H9 (cell line): Measurements from ENCODE around the gene ANTXRL. TPM values are rescaled to one million over a fixed set of nuclear protein-coding genes. Genes with fewer than 3 reads are reported as not detected.
"Not testable (repeated sequence)": the region's sequence is repeated elsewhere in the genome, so short reads cannot be mapped to it uniquely, and the experiment has no call there.

Source experiments
- DNase-seq: peaks from one replicate; pipeline ENCODE4 v3.0.0-alpha.2; 2017
- H2AFZ ChIP-seq: one replicate; pipeline ENCODE4 v1.6.1; 2013; ENCODE audit warnings: mild to moderate bottlenecking, low read length, control low read depth, moderate library complexity
- H2AK5ac ChIP-seq: 2 replicates; pipeline ENCODE4 v1.6.1; 2013; ENCODE audit warnings: low read length, control low read depth, mixed read lengths; ENCODE audit not compliant: insufficient read length
- H2BK120ac ChIP-seq: one replicate; pipeline ENCODE4 v1.6.1; 2013; ENCODE audit warnings: low read depth, mild to moderate bottlenecking, low read length, control low read depth, inconsistent platforms; ENCODE audit not compliant: poor library complexity, severe bottlenecking
- H2BK12ac ChIP-seq: 2 replicates; pipeline ENCODE4 v1.6.1; 2013; ENCODE audit warnings: low read length, control low read depth, mixed read lengths, low read depth; ENCODE audit not compliant: insufficient read length
- H2BK15ac ChIP-seq: 2 replicates; pipeline ENCODE4 v1.6.1; 2013; ENCODE audit warnings: low read depth, low read length, control low read depth
- H2BK20ac ChIP-seq: one replicate; pipeline ENCODE4 v1.6.1; 2013; ENCODE audit warnings: low read depth, mild to moderate bottlenecking, low read length, control low read depth, inconsistent platforms; ENCODE audit not compliant: poor library complexity, severe bottlenecking
- H2BK5ac ChIP-seq: 2 replicates; pipeline ENCODE4 v1.6.1; 2013; ENCODE audit warnings: low read length, control low read depth, mixed read lengths; ENCODE audit not compliant: insufficient read length
- H3K14ac ChIP-seq: 2 replicates; pipeline ENCODE4 v1.6.1; 2013; ENCODE audit warnings: low read length, control low read depth; ENCODE audit not compliant: insufficient read depth
- H3K18ac ChIP-seq: 2 replicates; pipeline ENCODE4 v1.6.1; 2013; ENCODE audit warnings: low read depth, mild to moderate bottlenecking, mixed read lengths, low read length, control low read depth; ENCODE audit not compliant: insufficient read length
- H3K23ac ChIP-seq: 2 replicates; pipeline ENCODE4 v1.6.1; 2013; ENCODE audit warnings: low read length, control low read depth, mixed read lengths, low read depth; ENCODE audit not compliant: insufficient read length
- H3K23me2 ChIP-seq: 2 replicates; pipeline ENCODE4 v1.6.1; 2013; ENCODE audit warnings: low read depth, mild to moderate bottlenecking, mixed read lengths, low read length, control low read depth; ENCODE audit not compliant: insufficient read length, poor library complexity, severe bottlenecking
- H3K27ac ChIP-seq: 2 replicates; pipeline ENCODE4 v1.5.1; 2013; ENCODE audit warnings: low read length, control low read depth, mixed read lengths, low read depth; ENCODE audit not compliant: insufficient read length
- H3K27me3 ChIP-seq: 2 replicates; pipeline ENCODE4 v1.6.1; 2013; ENCODE audit warnings: low read length, control low read depth, inconsistent platforms; ENCODE audit not compliant: insufficient read depth
- H3K4ac ChIP-seq: 2 replicates; pipeline ENCODE4 v1.6.1; 2013; ENCODE audit warnings: low read depth, mild to moderate bottlenecking, control low read depth, inconsistent platforms, low read length, moderate library complexity
- H3K4me1 ChIP-seq: 2 replicates; pipeline ENCODE4 v1.6.1; 2013; ENCODE audit warnings: low read length, control low read depth, inconsistent platforms; ENCODE audit not compliant: insufficient read depth
- H3K4me2 ChIP-seq: 2 replicates; pipeline ENCODE4 v1.6.1; 2013; ENCODE audit warnings: low read length, control low read depth, mixed read lengths; ENCODE audit not compliant: insufficient read length, insufficient read depth
- H3K56ac ChIP-seq: 2 replicates; pipeline ENCODE4 v1.6.1; 2013; ENCODE audit warnings: low read depth, mild to moderate bottlenecking, mixed read lengths, low read length, control low read depth; ENCODE audit not compliant: insufficient read length
- H3K79me1 ChIP-seq: 2 replicates; pipeline ENCODE4 v1.6.1; 2013; ENCODE audit warnings: low read depth, mild to moderate bottlenecking, moderate library complexity, low read length, control low read depth, inconsistent platforms; ENCODE audit not compliant: insufficient read depth, poor library complexity, severe bottlenecking
- H3K79me2 ChIP-seq: 2 replicates; pipeline ENCODE4 v1.6.1; 2013; ENCODE audit warnings: low read length, control low read depth, inconsistent platforms; ENCODE audit not compliant: insufficient read depth
- H3K9ac ChIP-seq: 2 replicates; pipeline ENCODE4 v1.6.1; 2013; ENCODE audit warnings: low read length, control low read depth, mixed read lengths; ENCODE audit not compliant: insufficient read length; ENCODE audit errors: extremely low read depth
- H3K9me3 ChIP-seq: one replicate; pipeline ENCODE4 v1.6.1; 2013; ENCODE audit warnings: low read depth, low read length, inconsistent platforms; ENCODE audit not compliant: control insufficient read depth
- H3T11ph ChIP-seq: one replicate; pipeline ENCODE4 v1.6.1; 2013; ENCODE audit warnings: mild to moderate bottlenecking, low read length, control low read depth, inconsistent platforms
- H4K20me1 ChIP-seq: one replicate; pipeline ENCODE4 v1.6.1; 2013; ENCODE audit not compliant: control insufficient read depth, insufficient read length, insufficient read depth
- H4K5ac ChIP-seq: 2 replicates; pipeline ENCODE4 v1.6.1; 2013; ENCODE audit warnings: low read depth, mild to moderate bottlenecking, mixed read lengths, low read length, control low read depth; ENCODE audit not compliant: insufficient read length
- H4K8ac ChIP-seq: replicated peaks from 2 replicates; pipeline ENCODE4 v1.6.1; 2013; ENCODE audit warnings: low read length, control low read depth, mixed read lengths, low read depth; ENCODE audit not compliant: insufficient read length
- H4K91ac ChIP-seq: 2 replicates; pipeline ENCODE4 v1.6.1; 2013; ENCODE audit warnings: low read depth, mild to moderate bottlenecking, moderate library complexity, mixed read lengths, low read length, control low read depth; ENCODE audit not compliant: insufficient read length
- H3K27ac Mint-ChIP-seq, 3 experiments: 2 replicates in 2 of 3; 3 replicates in 1 of 3; pipeline ENCODE4 v1.8.0; 2020 to 2021; ENCODE audit warnings: mixed read lengths in 3 of 3, mild to moderate bottlenecking in 1 of 3, moderate library complexity in 1 of 3
- H3K27me3 Mint-ChIP-seq: 2 replicates; pipeline ENCODE4 v1.8.0; 2021; ENCODE audit warnings: low read depth, mild to moderate bottlenecking, moderate library complexity, mixed read lengths
- H3K36me3 Mint-ChIP-seq, 3 experiments: 2 replicates in 2 of 3; 3 replicates in 1 of 3; pipeline ENCODE4 v1.8.0; 2020 to 2021; ENCODE audit warnings: low read depth in 3 of 3, mixed read lengths in 3 of 3; ENCODE audit not compliant: insufficient read depth in 1 of 3
- H3K4me1 Mint-ChIP-seq, 2 experiments: 2 replicates each; pipeline ENCODE4 v1.8.0; 2020; ENCODE audit warnings: mixed read lengths in 2 of 2
- H3K4me3 Mint-ChIP-seq, 2 experiments: 2 replicates in 1 of 2; 3 replicates in 1 of 2; pipeline ENCODE4 v1.8.0; 2020 to 2021; ENCODE audit warnings: mild to moderate bottlenecking in 2 of 2, mixed read lengths in 2 of 2, moderate library complexity in 1 of 2
- H3K9me3 Mint-ChIP-seq, 2 experiments: 2 replicates in 1 of 2; 3 replicates in 1 of 2; pipeline ENCODE4 v1.8.0; 2020; ENCODE audit warnings: mild to moderate bottlenecking in 2 of 2, mixed read lengths in 2 of 2, moderate library complexity in 1 of 2
- WGBS: extraction: QIAGEN DNeasy Blood & Tissue Kit; methylation state at CpG from one replicate; pipeline ENCODE4 v1.1.7; 2013; ENCODE audit warnings: missing lambda C conversion rate, low lambda C conversion rate, mixed read lengths; ENCODE audit not compliant: insufficient read length; ENCODE audit errors: extremely low coverage; 5-methylcytosine and 5-hydroxymethylcytosine counted together
- total RNA-seq: library from RNA; stranded (reverse); gene quantifications from 2 replicates; pipeline ENCODE4 v1.2.1, GENCODE V29; 2021
- TF ChIP-seq, protein P1 (sequence below): fragments of 200-600 bp; sonication (generic); conservative IDR thresholded peaks from 3 replicates; pipeline ENCODE4 v1.8.0; 2021; ENCODE audit warnings: antibody characterized with exemption, mild to moderate bottlenecking

Gene ANTXRL
- total RNA-seq, 1 experiment from 2014 or later, result not detected

DNA sequence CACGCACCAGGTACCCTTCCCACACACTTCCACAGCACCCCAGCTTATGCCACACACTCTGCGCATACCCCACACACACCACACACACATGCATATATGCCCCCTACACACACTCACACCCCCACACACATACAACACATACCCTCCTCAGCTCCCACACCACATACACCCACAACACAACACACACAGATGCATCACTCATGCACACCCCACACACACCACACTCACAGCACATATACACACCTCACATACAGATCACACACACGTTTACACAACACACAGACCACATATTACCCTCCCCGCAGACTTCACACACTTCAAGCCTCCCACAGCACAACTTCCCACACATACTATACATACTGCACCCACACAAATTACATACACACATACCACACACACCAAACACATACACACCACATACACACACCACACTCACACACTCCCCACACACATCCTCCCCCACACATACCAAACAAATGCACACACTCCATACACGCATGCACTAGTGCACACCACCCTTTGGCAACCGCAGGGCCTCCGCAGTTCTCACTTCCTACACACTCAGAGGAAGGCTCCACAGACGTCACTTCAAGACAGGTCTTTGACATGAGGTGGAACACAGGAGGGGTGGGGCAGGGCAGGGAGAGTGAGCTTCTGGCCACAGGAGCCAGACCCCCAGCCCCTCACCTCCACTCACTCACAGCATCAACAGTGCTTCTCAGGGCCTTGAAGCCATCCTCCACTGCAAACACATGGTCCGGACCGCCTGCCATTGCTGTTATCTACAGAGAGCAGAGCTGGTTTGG is 18.5 kb upstream of the ANTXRL start:
- Histone ChIP-seq H2AK5ac (no peak overlapping the region), H3K4me1 (no peaks in the 10 kb centered on the region), H4K5ac (no peak overlapping the region), H3T11ph (no peak overlapping the region), H3K4ac (no peak overlapping the region), H3K79me2 (no peaks in the 10 kb centered on the region), H3K27me3 (no peaks in the 10 kb centered on the region), H3K18ac (no peak overlapping the region), H3K23ac (no peak overlapping the region), H2AFZ (no peak overlapping the region), H3K79me1 (no peaks in the 10 kb centered on the region), H3K23me2 (no peaks in the 10 kb centered on the region), H3K4me2 (no peak overlapping the region), H4K20me1 (peaks cover 3% of the 10 kb centered on the region), H4K8ac (no peak overlapping the region), H3K56ac (no peak overlapping the region), H2BK120ac (no peak overlapping the region), H2BK15ac (no peak overlapping the region), H4K91ac (no peak overlapping the region), H3K14ac (no peak overlapping the region; the same call in 1 of the 2 replicates), H3K9me3 (no peaks in the 10 kb centered on the region), H2BK20ac (no peak overlapping the region), H2BK5ac (no peak overlapping the region), H3K27ac (no peak overlapping the region), H3K9ac (no peak overlapping the region), H2BK12ac (no peak overlapping the region)
- Mint-ChIP-seq H3K4me1 (peaks cover 4% of the 10 kb centered on the region in 2 experiments; a peak in 2 of 4 replicates), H3K9me3 (no peaks in the 10 kb centered on the region; a peak in 1 of 5 replicates), H3K36me3 (no peaks in the 10 kb centered on the region), H3K4me3 (no peak overlapping the region), H3K27ac (no peak overlapping the region), H3K27me3 (no peaks in the 10 kb centered on the region; the same call in 1 of the 2 replicates)
- WGBS, result no CpG with 5 or more reads among the region's 10 CpGs
- DNase-seq, result no peak
- TF ChIP-seq, protein P1, sequence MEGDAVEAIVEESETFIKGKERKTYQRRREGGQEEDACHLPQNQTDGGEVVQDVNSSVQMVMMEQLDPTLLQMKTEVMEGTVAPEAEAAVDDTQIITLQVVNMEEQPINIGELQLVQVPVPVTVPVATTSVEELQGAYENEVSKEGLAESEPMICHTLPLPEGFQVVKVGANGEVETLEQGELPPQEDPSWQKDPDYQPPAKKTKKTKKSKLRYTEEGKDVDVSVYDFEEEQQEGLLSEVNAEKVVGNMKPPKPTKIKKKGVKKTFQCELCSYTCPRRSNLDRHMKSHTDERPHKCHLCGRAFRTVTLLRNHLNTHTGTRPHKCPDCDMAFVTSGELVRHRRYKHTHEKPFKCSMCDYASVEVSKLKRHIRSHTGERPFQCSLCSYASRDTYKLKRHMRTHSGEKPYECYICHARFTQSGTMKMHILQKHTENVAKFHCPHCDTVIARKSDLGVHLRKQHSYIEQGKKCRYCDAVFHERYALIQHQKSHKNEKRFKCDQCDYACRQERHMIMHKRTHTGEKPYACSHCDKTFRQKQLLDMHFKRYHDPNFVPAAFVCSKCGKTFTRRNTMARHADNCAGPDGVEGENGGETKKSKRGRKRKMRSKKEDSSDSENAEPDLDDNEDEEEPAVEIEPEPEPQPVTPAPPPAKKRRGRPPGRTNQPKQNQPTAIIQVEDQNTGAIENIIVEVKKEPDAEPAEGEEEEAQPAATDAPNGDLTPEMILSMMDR, result no peak

DNA sequence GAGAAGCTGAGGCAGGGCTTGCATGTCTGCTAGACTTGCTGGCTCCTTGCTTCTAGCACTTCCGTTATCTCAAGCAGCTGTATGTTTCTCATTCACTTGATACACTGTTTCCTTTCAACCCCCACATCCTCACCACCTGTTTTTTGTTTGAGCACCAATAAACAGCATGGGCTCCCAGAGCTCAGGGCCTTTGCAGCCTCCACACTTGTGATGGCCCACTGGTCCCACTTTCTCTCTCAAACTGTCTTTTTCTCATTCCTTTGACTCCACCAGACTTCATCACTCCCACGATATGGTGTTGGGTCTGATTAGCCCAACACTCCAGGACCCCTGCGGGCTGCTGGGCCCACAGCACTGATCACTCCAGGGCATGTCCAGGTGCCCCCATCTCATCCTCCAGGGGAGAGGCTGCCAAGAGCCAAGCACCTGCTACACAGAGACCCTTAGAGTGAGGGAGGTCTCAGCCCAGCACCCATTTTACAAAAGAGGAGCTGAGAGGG is 17.2 kb upstream of the ANTXRL start:
- not testable (repeated sequence) for H3K9me3 ChIP-seq, H2BK12ac ChIP-seq, H3K79me2 ChIP-seq, H3K23me2 ChIP-seq, H3K27ac ChIP-seq, H3K4me1 ChIP-seq, H3K4me2 ChIP-seq, H3K27me3 Mint-ChIP-seq, H4K8ac ChIP-seq, H3K4ac ChIP-seq, H2BK120ac ChIP-seq, H3K56ac ChIP-seq, H2BK20ac ChIP-seq, H3K23ac ChIP-seq, H3K79me1 ChIP-seq, H2BK5ac ChIP-seq, H3K27ac Mint-ChIP-seq, H4K5ac ChIP-seq, H2AFZ ChIP-seq, H3K4me3 Mint-ChIP-seq, H3K36me3 Mint-ChIP-seq, H3K9me3 Mint-ChIP-seq, H3K14ac ChIP-seq, H4K20me1 ChIP-seq, H3K9ac ChIP-seq, H4K91ac ChIP-seq, DNase-seq, H3K27me3 ChIP-seq, H3T11ph ChIP-seq, H2AK5ac ChIP-seq, H2BK15ac ChIP-seq, H3K18ac ChIP-seq
- H3K4me1 Mint-ChIP-seq, result peaks cover 10% of the 10 kb centered on the region in 2 experiments
- WGBS, result no CpG with 5 or more reads among the region's 3 CpGs
